GM23338 (cell line): Measurements from ENCODE around the gene ETV6.

ENCODE experiments used
- EZH2 ChIP-seq: fragments of 200-600 bp; sonication (generic); IDR thresholded peaks from one replicate; pipeline ENCODE4 v1.8.0; 2017; ENCODE audit warnings: antibody characterized with exemption, mild to moderate bottlenecking, low read depth; ENCODE audit not compliant: unreplicated experiment
- EZH2phosphoT487 ChIP-seq: fragments of 200-600 bp; sonication (generic); IDR thresholded peaks from one replicate; pipeline ENCODE4 v1.8.1; 2018; ENCODE audit warnings: antibody characterized with exemption; ENCODE audit not compliant: unreplicated experiment
- POLR2AphosphoS5 ChIP-seq: IDR thresholded peaks from 2 replicates; pipeline ENCODE4 v1.6.1; 2016; ENCODE audit warnings: antibody characterized with exemption, low read depth
- ZNF114 ChIP-seq: fragments of 250-450 bp; sonication (Bioruptor Pico); IDR thresholded peaks from 2 replicates; pipeline ENCODE4 v1.5.0; 2020; ENCODE audit warnings: mild to moderate bottlenecking, moderate library complexity
- ZNF331 ChIP-seq: fragments of 250-450 bp; sonication (Bioruptor Pico); IDR thresholded peaks from 2 replicates; pipeline ENCODE4 v1.5.0; 2020; ENCODE audit warnings: low read depth, mild to moderate bottlenecking, moderate library complexity
- TF ChIP-seq, protein P1 (sequence below), 2 experiments: fragments of 200-600 bp in 1 of 2; sonication (generic) in 1 of 2; conservative IDR thresholded peaks; 2 replicates each; pipeline versions ENCODE4 v1.5.1 to v1.6.1; 2016 to 2017; ENCODE audit warnings: antibody characterized with exemption in 2 of 2, low read depth in 2 of 2, mild to moderate bottlenecking in 2 of 2, moderate library complexity in 1 of 2

DNA sequence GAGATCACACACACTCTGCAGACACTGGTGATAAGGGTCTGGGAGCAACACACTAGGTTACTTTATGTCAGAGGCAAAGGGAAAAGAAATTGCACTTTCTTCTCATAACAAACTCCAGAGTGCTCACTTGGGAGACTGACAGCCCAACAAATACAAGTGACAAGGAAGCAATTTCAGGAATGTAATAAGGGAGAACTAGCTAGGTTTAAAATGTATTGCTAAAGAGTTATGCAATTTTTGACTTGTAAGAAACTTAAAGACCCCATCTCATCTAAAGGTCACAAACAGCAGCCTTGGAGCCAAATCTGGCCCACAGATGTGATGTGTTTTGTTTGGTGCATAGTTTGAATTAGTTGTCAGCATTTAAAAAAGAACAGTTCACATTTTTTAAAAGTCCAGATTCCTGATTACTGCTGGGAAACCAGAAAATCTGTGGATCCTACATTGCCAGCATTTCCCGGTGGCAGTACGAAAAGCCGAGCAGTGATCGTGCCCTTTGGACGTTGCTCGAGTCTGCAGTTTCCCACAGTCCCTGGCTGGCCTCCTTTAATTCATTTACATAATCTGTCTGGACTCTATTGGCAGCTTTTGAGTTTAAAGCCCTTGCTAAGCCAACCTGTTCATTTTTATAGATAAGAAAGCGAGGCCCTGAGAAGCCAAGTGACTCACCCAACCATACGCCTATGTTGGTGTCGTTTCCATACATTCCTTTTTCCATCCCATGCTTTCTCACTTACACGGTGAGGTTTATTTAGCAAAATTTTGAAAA, 42.0 kb upstream of the ETV6 start:
- no peak for TF ChIP-seq ZNF114 (CRISPR knock-in tag)
- TF ChIP-seq, protein P1, sequence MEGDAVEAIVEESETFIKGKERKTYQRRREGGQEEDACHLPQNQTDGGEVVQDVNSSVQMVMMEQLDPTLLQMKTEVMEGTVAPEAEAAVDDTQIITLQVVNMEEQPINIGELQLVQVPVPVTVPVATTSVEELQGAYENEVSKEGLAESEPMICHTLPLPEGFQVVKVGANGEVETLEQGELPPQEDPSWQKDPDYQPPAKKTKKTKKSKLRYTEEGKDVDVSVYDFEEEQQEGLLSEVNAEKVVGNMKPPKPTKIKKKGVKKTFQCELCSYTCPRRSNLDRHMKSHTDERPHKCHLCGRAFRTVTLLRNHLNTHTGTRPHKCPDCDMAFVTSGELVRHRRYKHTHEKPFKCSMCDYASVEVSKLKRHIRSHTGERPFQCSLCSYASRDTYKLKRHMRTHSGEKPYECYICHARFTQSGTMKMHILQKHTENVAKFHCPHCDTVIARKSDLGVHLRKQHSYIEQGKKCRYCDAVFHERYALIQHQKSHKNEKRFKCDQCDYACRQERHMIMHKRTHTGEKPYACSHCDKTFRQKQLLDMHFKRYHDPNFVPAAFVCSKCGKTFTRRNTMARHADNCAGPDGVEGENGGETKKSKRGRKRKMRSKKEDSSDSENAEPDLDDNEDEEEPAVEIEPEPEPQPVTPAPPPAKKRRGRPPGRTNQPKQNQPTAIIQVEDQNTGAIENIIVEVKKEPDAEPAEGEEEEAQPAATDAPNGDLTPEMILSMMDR (conservative IDR thresholded peaks at IDR 0.05; ENCODE audit: low read depth in 2 of 2), result no peak
- TF ChIP-seq ZNF331 (CRISPR knock-in tag), result no peak
- TF ChIP-seq POLR2AphosphoS5, result no peak
- TF ChIP-seq EZH2phosphoT487, result no peak
- TF ChIP-seq EZH2, result no peak
